HepG2 (cell line): Measurements from ENCODE around the gene JAKMIP3. TPM values are rescaled to one million over a fixed set of nuclear protein-coding genes. Genes with fewer than 3 reads are reported as not detected.

Experiments used
- ATAC-seq: fragments of 200-7000 bp; cut with Tn5 transposase; 3 replicates; pipeline ENCODE4 v1.9.1; 2020; ENCODE audit warnings: mild to moderate bottlenecking, moderate library complexity
- BruUV-seq: library from RNA; stranded (reverse); fragments of 400-500 nt; replicated peaks from 2 replicates; lab custom pipeline; 2021; lab: Mats Ljungman, UMichigan
- CTCF ChIA-PET: fragments of 300-600 bp; formaldehyde crosslinking; extraction: SDS; loops from one replicate; lab custom pipeline; 2021; ENCODE audit warnings: low total read pairs, inconsistent platforms, low intra/inter-chr PET ratio; lab: Yijun Ruan, JAX
- POLR2A ChIA-PET: fragments of 350-600 bp; sonication (Branson Sonifier 250); formaldehyde crosslinking; loops from one replicate; lab custom pipeline; 2020; ENCODE audit warnings: antibody characterized with exemption, inconsistent platforms; lab: Yijun Ruan, JAX
- DNase-seq: peaks from one replicate; pipeline ENCODE4 v3.0.0-alpha.2; 2015; ENCODE audit warnings: low spot score
- FAIRE-seq: peaks from 3 replicates; lab custom pipeline; 2011; peaks lifted over from hg19 to GRCh38; lab: Jason Lieb, UNC
- H2AFZ ChIP-seq: one replicate; pipeline ENCODE4 v1.6.1; 2011; ENCODE audit warnings: low read length, inconsistent platforms
- H3K27ac ChIP-seq: fragments of 300-600 bp; 3 replicates; pipeline ENCODE4 v1.8.0; 2011; ENCODE audit warnings: mixed run types, mild to moderate bottlenecking, mixed read lengths, low read length, inconsistent platforms; ENCODE audit not compliant: insufficient read depth; ENCODE audit errors: extremely low read length
- H3K27me3 ChIP-seq, 2 experiments: fragments of 200-600 bp in 1 of 2; 2 replicates in 1 of 2; 3 replicates in 1 of 2; pipeline versions ENCODE4 v1.6.0 to v1.8.0; 2011; ENCODE audit warnings: low read length in 2 of 2, mild to moderate bottlenecking in 2 of 2, moderate library complexity in 2 of 2, inconsistent platforms in 1 of 2; ENCODE audit not compliant: insufficient read depth in 2 of 2, control insufficient read depth in 1 of 2
- H3K36me3 ChIP-seq, 2 experiments: fragments of 200-600 bp in 1 of 2; replicated peaks in 1 of 2; 2 replicates in 1 of 2; 3 replicates in 1 of 2; pipeline versions ENCODE4 v1.5.1 to v1.8.0; 2011; ENCODE audit warnings: low read length in 2 of 2, inconsistent platforms in 1 of 2; ENCODE audit not compliant: insufficient read depth in 2 of 2, control insufficient read depth in 1 of 2
- H3K4me1 ChIP-seq: 2 replicates; pipeline ENCODE4 v1.5.1; 2012; ENCODE audit warnings: low read length, inconsistent platforms; ENCODE audit not compliant: insufficient read depth
- H3K4me2 ChIP-seq: 2 replicates; pipeline ENCODE4 v1.6.0; 2011; ENCODE audit warnings: low read depth, low read length, inconsistent platforms
- H3K4me3 ChIP-seq, 3 experiments: fragments of 200-600 bp in 1 of 3; sonication (generic), shearing (Covaris generic) in 1 of 3; replicated peaks in 1 of 3; 2 replicates each; pipeline ENCODE4 v1.5.1; 2011 to 2016; ENCODE audit warnings: low read length in 3 of 3, inconsistent platforms in 2 of 3, low read depth in 2 of 3, mild to moderate bottlenecking in 2 of 3, control low read depth in 1 of 3, mixed read lengths in 1 of 3; ENCODE audit not compliant: insufficient read depth in 1 of 3
- H3K79me2 ChIP-seq: one replicate; pipeline ENCODE4 v1.6.1; 2011; ENCODE audit warnings: low read length, inconsistent platforms; ENCODE audit not compliant: insufficient read depth
- H3K9ac ChIP-seq: 2 replicates; pipeline ENCODE4 v1.6.0; 2011; ENCODE audit warnings: mild to moderate bottlenecking, low read depth, low read length, inconsistent platforms; ENCODE audit not compliant: insufficient read depth
- H3K9me3 ChIP-seq: 2 replicates; pipeline ENCODE4 v1.5.1; 2012; ENCODE audit warnings: mild to moderate bottlenecking, low read length
- H4K20me1 ChIP-seq: 2 replicates; pipeline ENCODE4 v1.6.0; 2011; ENCODE audit warnings: inconsistent platforms, mild to moderate bottlenecking, low read length, moderate library complexity; ENCODE audit not compliant: insufficient read depth
- GABPB1 ChIP-seq: IDR thresholded peaks from 2 replicates; pipeline ENCODE4 v1.6.1; 2016; ENCODE audit warnings: mild to moderate bottlenecking, missing genetic modification reagents, moderate library complexity, missing compliant biosample characterization
- HDAC2 ChIP-seq: sonication (generic); formaldehyde crosslinking; IDR thresholded peaks from 2 replicates; pipeline ENCODE4 v1.4.0; 2020; ENCODE audit warnings: missing genetic modification reagents
- NKX3-1 ChIP-seq: sonication (generic); formaldehyde crosslinking; IDR thresholded peaks from 2 replicates; pipeline ENCODE4 v1.5.0; 2020; ENCODE audit warnings: missing genetic modification reagents
- PRMT3 ChIP-seq: sonication (generic); formaldehyde crosslinking; IDR thresholded peaks from 2 replicates; pipeline ENCODE4 v1.8.1; 2022; ENCODE audit warnings: low read depth, mild to moderate bottlenecking, moderate library complexity, missing genetic modification reagents, borderline replicate concordance
- TBP ChIP-seq: sonication (generic); formaldehyde crosslinking; IDR thresholded peaks from 2 replicates; pipeline ENCODE4 v1.5.0; 2020; ENCODE audit warnings: missing genetic modification reagents
- ZHX1 ChIP-seq: sonication (generic); formaldehyde crosslinking; IDR thresholded peaks from 2 replicates; pipeline ENCODE4 v1.8.1; 2022; ENCODE audit warnings: low read depth, mild to moderate bottlenecking, missing genetic modification reagents
- ZNF17 ChIP-seq: sonication (generic); formaldehyde crosslinking; IDR thresholded peaks from 2 replicates; pipeline ENCODE4 v1.5.0; 2020; ENCODE audit warnings: mild to moderate bottlenecking, missing genetic modification reagents
- ZNF407 ChIP-seq: sonication (generic); formaldehyde crosslinking; IDR thresholded peaks from one replicate; pipeline ENCODE4 v1.5.1; 2020; ENCODE audit warnings: mild to moderate bottlenecking, missing genetic modification reagents; ENCODE audit errors: not compliant biosample characterization
- WGBS: methylation state at CpG from one replicate; pipeline ENCODE4 v1.1.6; 2017; ENCODE audit warnings: low lambda C conversion rate; 5-methylcytosine and 5-hydroxymethylcytosine counted together
- in situ Hi-C: cut with HindIII; loops from 2 replicates; pipeline ENCODE4 v1.10.0; 2017; ENCODE audit warnings: low pct_unique_long_range_greater_than_20kb; ENCODE audit not compliant: extremely low pct_ligation_motif_present
- intact Hi-C: fragments of 100-400 bp; cut with micrococcal nuclease; formaldehyde crosslinking; loops from one replicate; pipeline ENCODE4 v1.10.0; 2022; ENCODE audit not compliant: unreplicated experiment
- polyA plus RNA-seq, 8 experiments: library from polyadenylated mRNA; depleted of rRNA in 3 of 8; stranded (reverse) in 7 of 8; unstranded in 1 of 8; fragments of >200 nt; fragmentation: Illumina TruSeq in 4 of 8; extraction: Trizol in 4 of 8; gene quantifications; 2 replicates each; pipeline versions ENCODE4 v1.2.1 to v1.2.3, GENCODE V29; 2011 to 2016; ENCODE audit warnings: low read depth in 4 of 8, missing spikeins in 1 of 8, mixed read lengths in 1 of 8; ENCODE audit not compliant: insufficient read depth in 1 of 8
- total RNA-seq, 5 experiments: library from RNA; depleted of rRNA; stranded (reverse); fragments of >200 nt; fragmentation: Illumina TruSeq; extraction: Trizol; gene quantifications; 2 replicates each; pipeline ENCODE4 v1.2.3, GENCODE V29; 2016; ENCODE audit warnings: low read depth in 1 of 5

Gene JAKMIP3
- total and polyA plus RNA-seq, 2 of the 13 experiments (the other 11 are each of a cell fraction or from before 2014, with no cell fraction given): 0.03 to 0.11 TPM

- H3K4me2 ChIP-seq: no peak overlapping the region
- H3K4me1 ChIP-seq: peaks cover 6% of the 10 kb centered on the region
- H3K9me3 ChIP-seq: no peaks in the 10 kb centered on the region
- no peak for ATAC-seq
- TF ChIP-seq PRMT3 (CRISPR knock-in tag) (no peak), NKX3-1 (CRISPR knock-in tag) (no peak), ZHX1 (CRISPR knock-in tag) (no peak), ZNF407 (CRISPR knock-in tag) (no peak), ZNF17 (no peak), GABPB1 (CRISPR knock-in tag) (no peak), HDAC2 (no peak), TBP (CRISPR knock-in tag) (no peak)
- ChIA-PET POLR2A (no interaction called here), CTCF (no interaction called here)
- no peak overlapping the region for H3K9ac ChIP-seq
- H3K27me3 ChIP-seq: peaks cover 0 to 21% of the 10 kb centered on the region in 2 experiments; a peak in 3 of 5 replicates
- WGBS: 48% methylated on average over 12 of the region's 13 CpGs
- H4K20me1 ChIP-seq: no peaks in the 10 kb centered on the region
- H3K79me2 ChIP-seq: no peaks in the 10 kb centered on the region
- H3K27ac ChIP-seq: no peak overlapping the region
- no peak overlapping the region for H3K4me3 ChIP-seq
- no peak for FAIRE-seq
- in situ Hi-C loops (no loop called here), intact Hi-C loops (no loop called here)
- H3K36me3 ChIP-seq: no peaks in the 10 kb centered on the region
- no TSS peak for BruUV-seq
- no peak overlapping the region for H2AFZ ChIP-seq
- DNase-seq: no peak
These were observed 38.3 kb downstream of the JAKMIP3 start for GRCh38 chr10:132104062-132104461.
